Liver (tissue), 3 donors: ENCODE results near the gene DAPK2.

Experiments
- RAD21 ChIP-seq, 2 donors: IDR thresholded peaks; 2 replicates each; pipeline ENCODE4 v1.6.1; 2016; ENCODE audit warnings: antibody characterized with exemption in 2 of 2, mild to moderate bottlenecking in 2 of 2
- TF ChIP-seq, protein P1 (sequence below): IDR thresholded peaks from 2 replicates; pipeline ENCODE4 v1.6.1; 2016; ENCODE audit warnings: antibody characterized with exemption, mild to moderate bottlenecking
- TF ChIP-seq, protein P2 (sequence below): fragments of 150-350 bp; IDR thresholded peaks from 2 replicates; pipeline ENCODE4 v1.5.1; 2017; ENCODE audit warnings: improper control_type of control experiment, low read depth, low read length; ENCODE audit not compliant: missing input control
- TF ChIP-seq, protein P3 (sequence below): IDR thresholded peaks from 2 replicates; pipeline ENCODE4 v1.6.1; 2016; ENCODE audit warnings: antibody characterized with exemption
- donor health status: healthy.
- donor health status: healthy.

DNA sequence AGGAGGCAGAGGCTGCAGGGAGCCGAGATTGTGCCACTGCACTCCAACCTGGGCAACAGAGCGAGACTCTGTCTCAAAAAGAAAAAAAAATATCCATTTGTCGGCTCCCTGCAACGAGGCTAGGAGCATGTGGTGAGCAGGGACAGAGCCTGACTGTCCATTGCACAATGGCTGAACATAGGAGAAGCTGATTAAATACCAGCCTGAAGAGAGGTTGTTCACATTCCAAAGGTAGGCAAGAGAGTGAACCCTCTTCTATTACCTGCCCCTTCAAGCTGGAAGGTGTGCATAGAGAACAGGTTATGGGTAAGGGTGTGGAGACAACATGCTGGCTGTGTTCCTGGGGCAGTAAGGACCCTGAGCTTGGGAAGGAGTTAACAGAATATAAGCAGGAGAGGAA lies 78.7 kb downstream of the DAPK2 start:
- TF ChIP-seq, protein P1, sequence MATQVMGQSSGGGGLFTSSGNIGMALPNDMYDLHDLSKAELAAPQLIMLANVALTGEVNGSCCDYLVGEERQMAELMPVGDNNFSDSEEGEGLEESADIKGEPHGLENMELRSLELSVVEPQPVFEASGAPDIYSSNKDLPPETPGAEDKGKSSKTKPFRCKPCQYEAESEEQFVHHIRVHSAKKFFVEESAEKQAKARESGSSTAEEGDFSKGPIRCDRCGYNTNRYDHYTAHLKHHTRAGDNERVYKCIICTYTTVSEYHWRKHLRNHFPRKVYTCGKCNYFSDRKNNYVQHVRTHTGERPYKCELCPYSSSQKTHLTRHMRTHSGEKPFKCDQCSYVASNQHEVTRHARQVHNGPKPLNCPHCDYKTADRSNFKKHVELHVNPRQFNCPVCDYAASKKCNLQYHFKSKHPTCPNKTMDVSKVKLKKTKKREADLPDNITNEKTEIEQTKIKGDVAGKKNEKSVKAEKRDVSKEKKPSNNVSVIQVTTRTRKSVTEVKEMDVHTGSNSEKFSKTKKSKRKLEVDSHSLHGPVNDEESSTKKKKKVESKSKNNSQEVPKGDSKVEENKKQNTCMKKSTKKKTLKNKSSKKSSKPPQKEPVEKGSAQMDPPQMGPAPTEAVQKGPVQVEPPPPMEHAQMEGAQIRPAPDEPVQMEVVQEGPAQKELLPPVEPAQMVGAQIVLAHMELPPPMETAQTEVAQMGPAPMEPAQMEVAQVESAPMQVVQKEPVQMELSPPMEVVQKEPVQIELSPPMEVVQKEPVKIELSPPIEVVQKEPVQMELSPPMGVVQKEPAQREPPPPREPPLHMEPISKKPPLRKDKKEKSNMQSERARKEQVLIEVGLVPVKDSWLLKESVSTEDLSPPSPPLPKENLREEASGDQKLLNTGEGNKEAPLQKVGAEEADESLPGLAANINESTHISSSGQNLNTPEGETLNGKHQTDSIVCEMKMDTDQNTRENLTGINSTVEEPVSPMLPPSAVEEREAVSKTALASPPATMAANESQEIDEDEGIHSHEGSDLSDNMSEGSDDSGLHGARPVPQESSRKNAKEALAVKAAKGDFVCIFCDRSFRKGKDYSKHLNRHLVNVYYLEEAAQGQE = no peak
- TF ChIP-seq, protein P2, sequence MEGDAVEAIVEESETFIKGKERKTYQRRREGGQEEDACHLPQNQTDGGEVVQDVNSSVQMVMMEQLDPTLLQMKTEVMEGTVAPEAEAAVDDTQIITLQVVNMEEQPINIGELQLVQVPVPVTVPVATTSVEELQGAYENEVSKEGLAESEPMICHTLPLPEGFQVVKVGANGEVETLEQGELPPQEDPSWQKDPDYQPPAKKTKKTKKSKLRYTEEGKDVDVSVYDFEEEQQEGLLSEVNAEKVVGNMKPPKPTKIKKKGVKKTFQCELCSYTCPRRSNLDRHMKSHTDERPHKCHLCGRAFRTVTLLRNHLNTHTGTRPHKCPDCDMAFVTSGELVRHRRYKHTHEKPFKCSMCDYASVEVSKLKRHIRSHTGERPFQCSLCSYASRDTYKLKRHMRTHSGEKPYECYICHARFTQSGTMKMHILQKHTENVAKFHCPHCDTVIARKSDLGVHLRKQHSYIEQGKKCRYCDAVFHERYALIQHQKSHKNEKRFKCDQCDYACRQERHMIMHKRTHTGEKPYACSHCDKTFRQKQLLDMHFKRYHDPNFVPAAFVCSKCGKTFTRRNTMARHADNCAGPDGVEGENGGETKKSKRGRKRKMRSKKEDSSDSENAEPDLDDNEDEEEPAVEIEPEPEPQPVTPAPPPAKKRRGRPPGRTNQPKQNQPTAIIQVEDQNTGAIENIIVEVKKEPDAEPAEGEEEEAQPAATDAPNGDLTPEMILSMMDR = no peak
- TF ChIP-seq, protein P3, sequence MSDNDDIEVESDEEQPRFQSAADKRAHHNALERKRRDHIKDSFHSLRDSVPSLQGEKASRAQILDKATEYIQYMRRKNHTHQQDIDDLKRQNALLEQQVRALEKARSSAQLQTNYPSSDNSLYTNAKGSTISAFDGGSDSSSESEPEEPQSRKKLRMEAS = no peak
- TF ChIP-seq RAD21 (IDR thresholded peaks at IDR 0.05) = peak in 1 of 2 donors; percentile 7
